SJSA1 (cell line): ENCODE results near the gene GPR39. TPM values are rescaled to one million over a fixed set of nuclear protein-coding genes. Genes with fewer than 3 reads are reported as not detected.
A peak's percentile ranks its signal among the peaks of the same experiment; 100 is the strongest.

ENCODE experiments used
- DNase-seq, 2 experiments: peaks; one replicate each; pipeline ENCODE4 v3.0.0-alpha.2; 2015 to 2020; ENCODE audit warnings: low spot score in 2 of 2, low read depth in 1 of 2
- H3K27ac ChIP-seq: fragments of 250-450 bp; sonication (Bioruptor Pico); 2 replicates; pipeline ENCODE4 v1.5.1; 2020; ENCODE audit warnings: mild to moderate bottlenecking, moderate library complexity
- H3K27me3 ChIP-seq: fragments of 250-450 bp; sonication (Bioruptor Pico); replicated peaks from 2 replicates; pipeline ENCODE4 v1.5.1; 2020; ENCODE audit warnings: mild to moderate bottlenecking, moderate library complexity
- H3K36me3 ChIP-seq: fragments of 250-450 bp; sonication (Bioruptor Pico); 2 replicates; pipeline ENCODE4 v1.5.1; 2020; ENCODE audit warnings: mild to moderate bottlenecking
- H3K4me1 ChIP-seq: fragments of 250-450 bp; sonication (Bioruptor Pico); replicated peaks from 2 replicates; pipeline ENCODE4 v1.6.1; 2021; ENCODE audit warnings: mild to moderate bottlenecking
- H3K4me3 ChIP-seq: fragments of 250-450 bp; sonication (Bioruptor Pico); 2 replicates; pipeline ENCODE4 v1.5.1; 2020; ENCODE audit warnings: mild to moderate bottlenecking
- H3K9me3 ChIP-seq: fragments of 250-450 bp; sonication (Bioruptor Pico); replicated peaks from 2 replicates; pipeline ENCODE4 v1.5.1; 2020; ENCODE audit warnings: mild to moderate bottlenecking
- total RNA-seq: library from RNA; depleted of rRNA; stranded (reverse); fragments of >200 nt; shearing (Covaris generic); gene quantifications from 2 replicates; pipeline ENCODE4 v1.2.3, GENCODE V29; 2014

Gene GPR39
- total RNA-seq, 1 experiment from 2014 or later: 2.6 TPM

GRCh38 chr2:132550946-132551345 lies 134.3 kb downstream of the GPR39 start:
- Histone ChIP-seq H3K9me3 (no peaks in the 10 kb centered on the region; the same call in 1 of the 2 replicates), H3K4me1 (peaks cover 6% of the 10 kb centered on the region; the same call in 1 of the 2 replicates), H3K36me3 (no peaks in the 10 kb centered on the region), H3K27me3 (no peaks in the 10 kb centered on the region), H3K27ac (no peak overlapping the region), H3K4me3 (no peak overlapping the region)
- DNase-seq: peak in 1 of 2 experiments; percentile 10

DNA sequence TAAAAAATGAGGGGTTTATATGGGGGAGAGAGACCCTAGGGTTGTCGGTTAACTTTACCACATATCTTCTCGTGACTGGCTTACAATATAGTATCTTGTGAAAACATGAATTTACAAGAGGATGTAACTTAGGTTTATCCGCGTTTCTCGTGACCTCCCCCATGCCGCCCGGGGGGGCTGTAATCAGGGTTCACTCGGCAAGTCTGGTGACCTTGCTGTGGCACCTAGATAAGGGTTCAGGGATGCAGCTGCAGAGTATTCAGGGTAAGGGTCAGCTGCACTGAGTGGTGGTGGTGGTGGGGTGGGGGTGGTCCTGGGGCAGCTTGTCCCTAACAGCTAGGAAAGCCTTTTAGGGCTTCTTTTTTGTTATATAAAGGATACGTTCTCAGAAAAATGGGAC lies 141.1 kb downstream of the GPR39 start:
- Histone ChIP-seq H3K4me3 (no peak overlapping the region), H3K36me3 (no peaks in the 10 kb centered on the region), H3K4me1 (no peaks in the 10 kb centered on the region), H3K27me3 (no peaks in the 10 kb centered on the region), H3K27ac (no peak overlapping the region), H3K9me3 (no peaks in the 10 kb centered on the region)
- DNase-seq: no peak

GRCh38 chr2:132559326-132559725 lies 142.7 kb downstream of the GPR39 start:
- no peak for DNase-seq
- H3K27ac ChIP-seq: no peak overlapping the region
- H3K4me1 ChIP-seq: no peaks in the 10 kb centered on the region
- no peaks in the 10 kb centered on the region for H3K36me3 ChIP-seq
- H3K4me3 ChIP-seq: no peak overlapping the region
- H3K27me3 ChIP-seq: no peaks in the 10 kb centered on the region
- no peaks in the 10 kb centered on the region for H3K9me3 ChIP-seq

DNA sequence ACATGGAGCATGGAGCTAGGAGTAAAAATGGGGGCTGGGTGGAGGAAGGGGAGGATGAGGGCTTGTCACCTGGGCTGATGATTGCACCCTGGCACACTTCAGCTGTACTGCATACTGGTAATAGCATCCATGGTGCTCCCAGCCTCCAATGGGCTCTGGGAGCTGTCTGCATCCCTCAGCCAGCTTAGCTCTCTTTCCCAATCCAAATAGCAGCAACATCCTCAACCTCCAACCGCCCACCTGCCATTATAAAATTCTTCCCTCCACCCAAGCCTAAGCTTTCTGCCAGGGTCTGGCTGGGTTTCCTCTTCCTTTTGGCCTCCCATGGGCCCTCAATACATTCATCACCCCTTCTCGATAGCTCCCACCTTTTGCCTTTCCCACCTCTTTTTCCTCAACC lies 143.3 kb downstream of the GPR39 start:
- H3K9me3 ChIP-seq: no peaks in the 10 kb centered on the region
- no peak for DNase-seq
- no peaks in the 10 kb centered on the region for H3K4me1 ChIP-seq

GRCh38 chr2:132560562-132560961 lies 144.0 kb downstream of the GPR39 start:
- no peaks in the 10 kb centered on the region for H3K36me3 ChIP-seq

More for the DNA sequence above, 143.3 kb downstream of the GPR39 start:
- Histone ChIP-seq H3K36me3 (no peaks in the 10 kb centered on the region), H3K27me3 (no peaks in the 10 kb centered on the region), H3K27ac (no peak overlapping the region), H3K4me3 (no peak overlapping the region)

DNA sequence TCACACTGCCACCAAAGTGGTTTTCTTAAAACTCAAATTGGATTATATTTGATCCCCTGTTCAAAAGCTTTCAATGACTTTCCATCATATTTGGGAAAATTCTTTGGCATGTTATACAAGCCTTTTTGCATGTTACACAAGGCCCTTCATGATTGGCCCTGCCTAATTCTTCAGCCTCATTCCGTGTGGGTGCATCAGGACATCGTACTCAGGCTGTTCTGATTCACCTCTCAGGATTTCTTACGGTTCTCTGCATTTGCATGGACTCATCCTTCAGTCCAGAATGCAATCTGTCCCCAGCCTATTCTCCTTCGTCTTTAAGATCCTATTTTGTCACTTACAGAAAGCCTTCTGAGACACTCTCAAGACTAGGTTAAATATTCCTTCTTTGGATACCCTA lies 145.6 kb downstream of the GPR39 start:
- Histone ChIP-seq H3K27ac (no peak overlapping the region), H3K36me3 (no peaks in the 10 kb centered on the region), H3K27me3 (no peaks in the 10 kb centered on the region), H3K4me3 (no peak overlapping the region), H3K9me3 (no peaks in the 10 kb centered on the region), H3K4me1 (no peaks in the 10 kb centered on the region)
- no peak for DNase-seq

More at GRCh38 chr2:132560562-132560961, 144.0 kb downstream of the GPR39 start:
- H3K27me3 ChIP-seq: no peaks in the 10 kb centered on the region
- H3K9me3 ChIP-seq: no peaks in the 10 kb centered on the region
- no peak overlapping the region for H3K4me3 ChIP-seq
- H3K27ac ChIP-seq: no peak overlapping the region
- no peaks in the 10 kb centered on the region for H3K4me1 ChIP-seq
- DNase-seq: no peak

GRCh38 chr2:132564065-132564464 lies 147.5 kb downstream of the GPR39 start:
- no peak for DNase-seq
- no peaks in the 10 kb centered on the region for H3K4me1 ChIP-seq
- no peak overlapping the region for H3K4me3 ChIP-seq
- no peaks in the 10 kb centered on the region for H3K36me3 ChIP-seq
- H3K27me3 ChIP-seq: no peaks in the 10 kb centered on the region
- H3K27ac ChIP-seq: no peak overlapping the region
- no peaks in the 10 kb centered on the region for H3K9me3 ChIP-seq

GRCh38 chr2:132566379-132566778 lies 149.8 kb downstream of the GPR39 start:
- H3K27me3 ChIP-seq: no peaks in the 10 kb centered on the region
- H3K4me3 ChIP-seq: no peak overlapping the region
- H3K27ac ChIP-seq: no peak overlapping the region
- no peak for DNase-seq
- no peaks in the 10 kb centered on the region for H3K9me3 ChIP-seq
- no peaks in the 10 kb centered on the region for H3K4me1 ChIP-seq
- no peaks in the 10 kb centered on the region for H3K36me3 ChIP-seq

GRCh38 chr2:132567682-132568081 lies 151.1 kb downstream of the GPR39 start:
- no peaks in the 10 kb centered on the region for H3K27me3 ChIP-seq
- no peaks in the 10 kb centered on the region for H3K9me3 ChIP-seq
- H3K4me3 ChIP-seq: no peak overlapping the region
- H3K4me1 ChIP-seq: no peaks in the 10 kb centered on the region
- DNase-seq: no peak
- H3K27ac ChIP-seq: no peak overlapping the region
- H3K36me3 ChIP-seq: no peaks in the 10 kb centered on the region

DNA sequence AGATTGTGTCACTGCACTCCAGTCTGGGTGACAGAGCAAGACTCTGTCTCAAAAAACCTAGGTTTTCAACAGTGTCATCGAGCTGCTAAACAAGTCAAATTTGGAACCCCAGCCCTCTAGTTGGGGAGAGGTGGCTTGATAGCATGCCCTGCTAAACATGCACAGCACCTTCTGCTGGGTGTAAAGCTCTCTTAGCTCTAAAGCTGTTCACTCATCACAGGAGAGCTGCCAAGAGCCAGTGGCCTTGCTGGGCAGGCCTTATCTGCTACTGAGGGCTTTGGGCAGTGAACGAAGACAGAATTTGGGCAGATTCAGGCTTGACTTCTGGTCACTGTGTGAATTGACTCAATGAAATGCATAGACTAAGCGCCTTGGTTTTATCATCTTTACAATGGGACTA lies 152.1 kb downstream of the GPR39 start:
- Histone ChIP-seq H3K36me3 (no peaks in the 10 kb centered on the region), H3K27me3 (no peaks in the 10 kb centered on the region), H3K4me1 (no peaks in the 10 kb centered on the region), H3K4me3 (no peak overlapping the region), H3K27ac (no peak overlapping the region), H3K9me3 (no peaks in the 10 kb centered on the region)
- no peak for DNase-seq

DNA sequence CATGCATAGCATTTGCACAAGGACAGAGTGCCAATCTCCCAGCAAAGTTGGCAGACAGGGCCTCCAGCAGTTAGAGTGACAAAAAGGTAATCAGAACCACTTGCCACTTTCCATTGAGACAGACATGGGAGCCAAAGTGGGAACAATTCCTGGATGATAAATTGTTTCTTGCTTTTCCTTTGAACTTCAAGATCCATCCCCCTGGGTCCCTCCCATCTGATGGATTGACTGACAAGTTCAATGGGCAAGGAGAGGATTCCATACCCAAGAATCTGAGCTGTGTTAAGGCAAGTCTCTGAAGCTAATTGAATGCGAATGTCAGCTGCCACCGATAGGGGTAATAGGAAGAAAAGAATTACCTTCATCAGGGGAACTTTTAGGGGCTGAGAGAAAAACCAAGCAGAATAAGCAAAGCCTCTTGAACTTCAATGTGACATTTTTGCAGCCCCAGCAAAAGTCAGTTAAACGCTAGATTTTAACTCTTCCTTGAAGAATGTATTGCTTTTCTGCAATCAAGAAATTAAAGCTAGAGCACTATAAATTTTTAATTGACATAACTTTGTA lies 156.9 kb downstream of the GPR39 start:
- no peak overlapping the region for H3K27ac ChIP-seq
- no peaks in the 10 kb centered on the region for H3K36me3 ChIP-seq
- no peak for DNase-seq

GRCh38 chr2:132577686-132578085 lies 161.1 kb downstream of the GPR39 start:
- no peak for DNase-seq
- Histone ChIP-seq H3K4me3 (no peak overlapping the region), H3K27ac (no peak overlapping the region), H3K4me1 (no peaks in the 10 kb centered on the region), H3K27me3 (no peaks in the 10 kb centered on the region), H3K9me3 (no peaks in the 10 kb centered on the region), H3K36me3 (no peaks in the 10 kb centered on the region)

More for the DNA sequence above, 156.9 kb downstream of the GPR39 start:
- H3K9me3 ChIP-seq: no peaks in the 10 kb centered on the region
- no peaks in the 10 kb centered on the region for H3K27me3 ChIP-seq
- H3K4me1 ChIP-seq: no peaks in the 10 kb centered on the region
- no peak overlapping the region for H3K4me3 ChIP-seq

DNA sequence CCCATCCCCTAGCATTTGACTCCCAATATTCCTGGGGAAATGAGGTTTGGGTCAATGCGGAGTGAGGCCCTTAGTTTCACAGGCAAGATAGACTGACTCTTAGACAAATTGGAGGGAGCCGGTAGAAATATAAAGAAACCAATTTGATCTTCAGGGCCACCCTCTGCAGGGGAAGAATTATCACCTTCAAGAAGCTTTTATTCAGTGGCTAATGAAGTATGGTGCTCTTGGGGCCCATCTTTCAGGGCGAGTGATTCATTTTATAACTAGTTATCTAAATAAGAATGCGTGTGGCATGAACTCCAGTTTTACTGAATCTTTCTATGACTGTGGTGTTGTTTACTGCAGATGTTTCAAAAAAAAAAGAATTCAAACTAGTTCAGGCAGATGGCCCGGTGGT lies 165.0 kb downstream of the GPR39 start:
- no peak for DNase-seq
- Histone ChIP-seq H3K27ac (no peak overlapping the region), H3K27me3 (no peaks in the 10 kb centered on the region), H3K36me3 (no peaks in the 10 kb centered on the region), H3K9me3 (no peaks in the 10 kb centered on the region), H3K4me1 (no peaks in the 10 kb centered on the region), H3K4me3 (no peak overlapping the region)

DNA sequence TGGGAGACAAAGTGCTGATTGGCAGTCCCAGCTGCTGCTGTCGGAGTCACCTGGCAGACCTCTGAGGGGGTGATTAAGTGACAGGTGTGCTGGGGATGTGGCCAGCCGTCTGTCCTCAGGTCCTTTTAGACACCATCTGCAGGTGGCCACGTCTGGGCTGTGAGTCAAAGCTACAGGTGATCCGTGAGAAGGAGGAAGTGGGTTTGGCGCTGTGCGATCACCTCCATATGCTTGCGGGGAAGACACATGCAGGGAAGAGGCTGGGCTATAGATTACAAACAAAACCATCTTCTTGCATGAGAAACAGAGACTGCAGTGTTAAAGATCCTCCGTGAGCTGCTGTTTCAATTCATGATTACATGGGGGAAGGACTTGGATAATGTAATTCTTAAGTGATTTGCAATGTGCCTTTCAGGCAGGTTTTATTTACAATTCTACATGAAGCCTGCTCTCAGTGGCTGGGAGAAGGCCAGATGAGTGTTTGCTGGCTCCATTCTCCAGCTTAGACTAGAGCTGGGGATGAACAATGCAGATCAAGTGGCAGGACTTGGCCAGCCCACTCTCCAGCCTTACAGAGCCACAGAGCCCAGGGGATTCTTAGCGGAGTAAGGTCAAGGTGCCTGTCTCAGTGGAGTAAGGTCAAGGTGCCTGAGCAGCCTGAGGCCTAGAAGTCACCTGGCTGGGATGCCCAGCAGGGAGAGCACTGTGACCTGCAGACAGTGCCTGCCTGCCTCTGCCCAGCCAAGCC lies 165.6 kb downstream of the GPR39 start:
- H3K36me3 ChIP-seq: no peaks in the 10 kb centered on the region
- no peaks in the 10 kb centered on the region for H3K27me3 ChIP-seq
- no peak overlapping the region for H3K4me3 ChIP-seq
- no peaks in the 10 kb centered on the region for H3K9me3 ChIP-seq
- no peaks in the 10 kb centered on the region for H3K4me1 ChIP-seq
- H3K27ac ChIP-seq: no peak overlapping the region
- DNase-seq: peak in 1 of 2 experiments; percentile 34
